GM23338 (cell line): ENCODE measurements around the gene NTNG2. TPM values are rescaled to one million over a fixed set of nuclear protein-coding genes. Genes with fewer than 3 reads are reported as not detected.

Source experiments
- ATAC-seq: fragments of 200-7000 bp; cut with Tn5 transposase; 3 replicates; pipeline ENCODE4 v1.9.1; 2020
- DNase-seq: peaks from one replicate; pipeline ENCODE4 v3.0.0-alpha.2; 2015; ENCODE audit warnings: low spot score
- H2AFZ ChIP-seq: fragments of 200-600 bp; sonication (generic); 2 replicates; pipeline ENCODE4 v1.8.0; 2016; ENCODE audit warnings: antibody characterized with exemption, mild to moderate bottlenecking, moderate library complexity
- H3F3A ChIP-seq: fragments of 200-600 bp; sonication (generic); replicated peaks from 2 replicates; pipeline ENCODE4 v1.8.0; 2017; ENCODE audit warnings: antibody characterized with exemption, mixed run types, low read depth
- H3K27ac ChIP-seq: fragments of 200-600 bp; sonication (generic); 2 replicates; pipeline ENCODE4 v1.6.1; 2016; ENCODE audit warnings: low read depth
- H3K27me3 ChIP-seq: fragments of 200-600 bp; sonication (generic); 2 replicates; pipeline ENCODE4 v1.8.0; 2016; ENCODE audit warnings: mild to moderate bottlenecking, mixed run types, moderate library complexity; ENCODE audit not compliant: insufficient read depth
- H3K36me3 ChIP-seq: fragments of 200-600 bp; sonication (generic); 2 replicates; pipeline ENCODE4 v1.8.0; 2016; ENCODE audit warnings: mild to moderate bottlenecking; ENCODE audit not compliant: insufficient read depth
- H3K4me1 ChIP-seq: fragments of 200-600 bp; sonication (generic); 2 replicates; pipeline ENCODE4 v1.8.0; 2016; ENCODE audit warnings: mild to moderate bottlenecking, moderate library complexity; ENCODE audit not compliant: insufficient read depth
- H3K4me2 ChIP-seq: fragments of 200-600 bp; sonication (generic); 2 replicates; pipeline ENCODE4 v1.7.1; 2017; ENCODE audit warnings: mixed run types
- H3K4me3 ChIP-seq: fragments of 200-600 bp; sonication (generic); 2 replicates; pipeline ENCODE4 v1.6.1; 2016; ENCODE audit warnings: mixed run types
- H3K79me2 ChIP-seq: fragments of 200-600 bp; sonication (generic); replicated peaks from 2 replicates; pipeline ENCODE4 v1.8.0; 2017; ENCODE audit warnings: mild to moderate bottlenecking; ENCODE audit not compliant: insufficient read depth
- H3K9me2 ChIP-seq: fragments of 200-600 bp; sonication (generic); 2 replicates; pipeline ENCODE4 v1.8.0; 2017; ENCODE audit not compliant: insufficient read depth
- H4K20me1 ChIP-seq: fragments of 200-600 bp; sonication (generic); replicated peaks from 2 replicates; pipeline ENCODE4 v1.8.0; 2017; ENCODE audit warnings: mild to moderate bottlenecking; ENCODE audit not compliant: insufficient read depth
- H3K27ac Mint-ChIP-seq: 2 replicates; pipeline ENCODE4 v1.8.0; 2020; ENCODE audit warnings: inconsistent platforms, mild to moderate bottlenecking, moderate library complexity, mixed read lengths
- H3K27me3 Mint-ChIP-seq: 3 replicates; pipeline ENCODE4 v1.8.0; 2022; ENCODE audit warnings: low read depth, mild to moderate bottlenecking, moderate library complexity, mixed read lengths, inconsistent platforms; ENCODE audit not compliant: insufficient read depth, poor library complexity
- H3K36me3 Mint-ChIP-seq: 3 replicates; pipeline ENCODE4 v1.8.0; 2021; ENCODE audit warnings: low read depth, mild to moderate bottlenecking, inconsistent platforms, moderate library complexity, mixed read lengths
- H3K4me1 Mint-ChIP-seq: 3 replicates; pipeline ENCODE4 v1.8.0; 2020; ENCODE audit warnings: mild to moderate bottlenecking, inconsistent platforms, mixed read lengths
- H3K4me3 Mint-ChIP-seq: 3 replicates; pipeline ENCODE4 v1.8.0; 2021; ENCODE audit warnings: moderate library complexity, mild to moderate bottlenecking, inconsistent platforms, mixed read lengths
- H3K9me3 Mint-ChIP-seq: 3 replicates; pipeline ENCODE4 v1.8.0; 2020; ENCODE audit warnings: moderate library complexity, mild to moderate bottlenecking, inconsistent platforms, mixed read lengths
- CREB1 ChIP-seq: fragments of 250-450 bp; sonication (Bioruptor Pico); IDR thresholded peaks from 2 replicates; pipeline ENCODE4 v1.5.0; 2020; ENCODE audit warnings: low read depth, mild to moderate bottlenecking, moderate library complexity
- ETS1 ChIP-seq: IDR thresholded peaks from 2 replicates; pipeline ENCODE4 v1.6.1; 2016; ENCODE audit warnings: antibody characterized with exemption
- EZH2 ChIP-seq: fragments of 200-600 bp; sonication (generic); IDR thresholded peaks from one replicate; pipeline ENCODE4 v1.8.0; 2017; ENCODE audit warnings: antibody characterized with exemption, mild to moderate bottlenecking, low read depth; ENCODE audit not compliant: unreplicated experiment
- JUNB ChIP-seq: IDR thresholded peaks from one replicate; pipeline ENCODE4 v1.6.1; 2016; ENCODE audit warnings: antibody characterized with exemption; ENCODE audit not compliant: unreplicated experiment
- NANOG ChIP-seq: IDR thresholded peaks from 2 replicates; pipeline ENCODE4 v1.6.1; 2016; ENCODE audit warnings: antibody characterized with exemption, borderline replicate concordance
- STAT1 ChIP-seq: IDR thresholded peaks from one replicate; pipeline ENCODE4 v1.6.1; 2016; ENCODE audit warnings: antibody characterized with exemption; ENCODE audit not compliant: unreplicated experiment
- ZNF114 ChIP-seq: fragments of 250-450 bp; sonication (Bioruptor Pico); IDR thresholded peaks from 2 replicates; pipeline ENCODE4 v1.5.0; 2020; ENCODE audit warnings: mild to moderate bottlenecking, moderate library complexity
- ZNF331 ChIP-seq: fragments of 250-450 bp; sonication (Bioruptor Pico); IDR thresholded peaks from 2 replicates; pipeline ENCODE4 v1.5.0; 2020; ENCODE audit warnings: low read depth, mild to moderate bottlenecking, moderate library complexity
- polyA plus RNA-seq: library from polyadenylated mRNA; unstranded; fragments of >200 nt; fragmentation: Nextera tagmentation; extraction: Ambion mirVana; gene quantifications from 2 replicates; pipeline ENCODE4 v1.2.1, GENCODE V29; 2016
- total RNA-seq: library from RNA; depleted of rRNA; stranded (reverse); fragments of >200 nt; shearing (Covaris generic); gene quantifications from 2 replicates; pipeline ENCODE4 v1.2.3, GENCODE V29; 2014
- TF ChIP-seq, protein P1 (sequence below), 2 experiments: fragments of 200-600 bp in 1 of 2; sonication (generic) in 1 of 2; conservative IDR thresholded peaks; 2 replicates each; pipeline versions ENCODE4 v1.5.1 to v1.6.1; 2016 to 2017; ENCODE audit warnings: antibody characterized with exemption in 2 of 2, low read depth in 2 of 2, mild to moderate bottlenecking in 2 of 2, moderate library complexity in 1 of 2
- TF ChIP-seq, protein P2 (sequence below): fragments of 250-450 bp; sonication (Bioruptor Pico); IDR thresholded peaks from 2 replicates; pipeline ENCODE4 v1.5.0; 2020; ENCODE audit warnings: mild to moderate bottlenecking, moderate library complexity

The NTNG2 gene
- total and polyA plus RNA-seq, 2 experiments from 2014 or later = 0.99 to 1.7 TPM

- H3K36me3 Mint-ChIP-seq = no peaks in the 10 kb centered on the region
- Histone ChIP-seq H3K79me2 (no peaks in the 10 kb centered on the region), H3K4me3 (no peak overlapping the region), H3K27ac (no peak overlapping the region), H3F3A (0 out of 2 replicates have a peak, but pooled peaks cover 5% of the 10 kb centered on the region), H2AFZ (no peak overlapping the region), H3K9me2 (no peaks in the 10 kb centered on the region), H3K36me3 (no peaks in the 10 kb centered on the region), H3K27me3 (no peaks in the 10 kb centered on the region), H4K20me1 (no peaks in the 10 kb centered on the region), H3K4me1 (peaks cover 11% of the 10 kb centered on the region), H3K4me2 (no peak overlapping the region)
- ATAC-seq (no peak), DNase-seq (no peak)
- peaks cover 23% of the 10 kb centered on the region for H3K27me3 Mint-ChIP-seq
- peaks cover 24% of the 10 kb centered on the region for H3K4me1 Mint-ChIP-seq
- no peak overlapping the region for H3K27ac Mint-ChIP-seq
- H3K9me3 Mint-ChIP-seq = no peaks in the 10 kb centered on the region
- H3K4me3 Mint-ChIP-seq = no peak overlapping the region
- TF ChIP-seq ETS1 = no peak
- no peak for TF ChIP-seq JUNB
- TF ChIP-seq NANOG = no peak
- TF ChIP-seq EZH2 = no peak
- TF ChIP-seq ZNF114 (CRISPR knock-in tag) = no peak
- no peak for TF ChIP-seq CREB1 (CRISPR knock-in tag)
- TF ChIP-seq, protein P1, sequence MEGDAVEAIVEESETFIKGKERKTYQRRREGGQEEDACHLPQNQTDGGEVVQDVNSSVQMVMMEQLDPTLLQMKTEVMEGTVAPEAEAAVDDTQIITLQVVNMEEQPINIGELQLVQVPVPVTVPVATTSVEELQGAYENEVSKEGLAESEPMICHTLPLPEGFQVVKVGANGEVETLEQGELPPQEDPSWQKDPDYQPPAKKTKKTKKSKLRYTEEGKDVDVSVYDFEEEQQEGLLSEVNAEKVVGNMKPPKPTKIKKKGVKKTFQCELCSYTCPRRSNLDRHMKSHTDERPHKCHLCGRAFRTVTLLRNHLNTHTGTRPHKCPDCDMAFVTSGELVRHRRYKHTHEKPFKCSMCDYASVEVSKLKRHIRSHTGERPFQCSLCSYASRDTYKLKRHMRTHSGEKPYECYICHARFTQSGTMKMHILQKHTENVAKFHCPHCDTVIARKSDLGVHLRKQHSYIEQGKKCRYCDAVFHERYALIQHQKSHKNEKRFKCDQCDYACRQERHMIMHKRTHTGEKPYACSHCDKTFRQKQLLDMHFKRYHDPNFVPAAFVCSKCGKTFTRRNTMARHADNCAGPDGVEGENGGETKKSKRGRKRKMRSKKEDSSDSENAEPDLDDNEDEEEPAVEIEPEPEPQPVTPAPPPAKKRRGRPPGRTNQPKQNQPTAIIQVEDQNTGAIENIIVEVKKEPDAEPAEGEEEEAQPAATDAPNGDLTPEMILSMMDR (conservative IDR thresholded peaks at IDR 0.05; ENCODE audit: low read depth in 2 of 2) = no peak
- TF ChIP-seq ZNF331 (CRISPR knock-in tag) = no peak
Observed at GRCh38 chr9:132151118-132151517, 10.7 kb upstream of the NTNG2 start.

DNA sequence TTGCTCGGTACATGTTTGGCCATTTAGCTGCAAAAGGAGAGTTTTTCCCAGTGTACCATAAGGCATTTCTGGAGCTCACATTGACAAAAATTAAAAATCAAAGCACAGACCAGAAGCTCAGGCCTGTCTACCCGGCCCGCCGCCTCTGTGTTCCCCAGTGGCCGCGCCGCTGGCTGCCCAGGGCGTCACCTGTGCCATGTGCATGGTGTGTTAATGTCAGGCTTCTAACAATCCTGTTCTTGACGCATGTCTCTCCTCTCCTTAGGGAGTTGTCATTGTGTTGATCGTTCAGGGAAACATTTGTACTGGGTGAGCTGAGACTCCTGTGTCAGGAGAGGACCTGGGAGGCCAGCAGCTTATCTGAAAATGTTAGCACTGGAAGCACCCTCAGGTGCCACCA, 9.6 kb upstream of the NTNG2 start:
- Histone ChIP-seq H4K20me1 (no peaks in the 10 kb centered on the region), H3K27me3 (no peaks in the 10 kb centered on the region), H3K27ac (no peak overlapping the region), H3K4me2 (no peak overlapping the region), H3K4me1 (peaks cover 11% of the 10 kb centered on the region), H3K79me2 (no peaks in the 10 kb centered on the region), H3F3A (0 out of 2 replicates have a peak, but pooled peaks cover 5% of the 10 kb centered on the region), H2AFZ (no peak overlapping the region), H3K4me3 (no peak overlapping the region), H3K36me3 (no peaks in the 10 kb centered on the region), H3K9me2 (no peaks in the 10 kb centered on the region)
- ATAC-seq (no peak), DNase-seq (no peak)
- TF ChIP-seq, protein P2, sequence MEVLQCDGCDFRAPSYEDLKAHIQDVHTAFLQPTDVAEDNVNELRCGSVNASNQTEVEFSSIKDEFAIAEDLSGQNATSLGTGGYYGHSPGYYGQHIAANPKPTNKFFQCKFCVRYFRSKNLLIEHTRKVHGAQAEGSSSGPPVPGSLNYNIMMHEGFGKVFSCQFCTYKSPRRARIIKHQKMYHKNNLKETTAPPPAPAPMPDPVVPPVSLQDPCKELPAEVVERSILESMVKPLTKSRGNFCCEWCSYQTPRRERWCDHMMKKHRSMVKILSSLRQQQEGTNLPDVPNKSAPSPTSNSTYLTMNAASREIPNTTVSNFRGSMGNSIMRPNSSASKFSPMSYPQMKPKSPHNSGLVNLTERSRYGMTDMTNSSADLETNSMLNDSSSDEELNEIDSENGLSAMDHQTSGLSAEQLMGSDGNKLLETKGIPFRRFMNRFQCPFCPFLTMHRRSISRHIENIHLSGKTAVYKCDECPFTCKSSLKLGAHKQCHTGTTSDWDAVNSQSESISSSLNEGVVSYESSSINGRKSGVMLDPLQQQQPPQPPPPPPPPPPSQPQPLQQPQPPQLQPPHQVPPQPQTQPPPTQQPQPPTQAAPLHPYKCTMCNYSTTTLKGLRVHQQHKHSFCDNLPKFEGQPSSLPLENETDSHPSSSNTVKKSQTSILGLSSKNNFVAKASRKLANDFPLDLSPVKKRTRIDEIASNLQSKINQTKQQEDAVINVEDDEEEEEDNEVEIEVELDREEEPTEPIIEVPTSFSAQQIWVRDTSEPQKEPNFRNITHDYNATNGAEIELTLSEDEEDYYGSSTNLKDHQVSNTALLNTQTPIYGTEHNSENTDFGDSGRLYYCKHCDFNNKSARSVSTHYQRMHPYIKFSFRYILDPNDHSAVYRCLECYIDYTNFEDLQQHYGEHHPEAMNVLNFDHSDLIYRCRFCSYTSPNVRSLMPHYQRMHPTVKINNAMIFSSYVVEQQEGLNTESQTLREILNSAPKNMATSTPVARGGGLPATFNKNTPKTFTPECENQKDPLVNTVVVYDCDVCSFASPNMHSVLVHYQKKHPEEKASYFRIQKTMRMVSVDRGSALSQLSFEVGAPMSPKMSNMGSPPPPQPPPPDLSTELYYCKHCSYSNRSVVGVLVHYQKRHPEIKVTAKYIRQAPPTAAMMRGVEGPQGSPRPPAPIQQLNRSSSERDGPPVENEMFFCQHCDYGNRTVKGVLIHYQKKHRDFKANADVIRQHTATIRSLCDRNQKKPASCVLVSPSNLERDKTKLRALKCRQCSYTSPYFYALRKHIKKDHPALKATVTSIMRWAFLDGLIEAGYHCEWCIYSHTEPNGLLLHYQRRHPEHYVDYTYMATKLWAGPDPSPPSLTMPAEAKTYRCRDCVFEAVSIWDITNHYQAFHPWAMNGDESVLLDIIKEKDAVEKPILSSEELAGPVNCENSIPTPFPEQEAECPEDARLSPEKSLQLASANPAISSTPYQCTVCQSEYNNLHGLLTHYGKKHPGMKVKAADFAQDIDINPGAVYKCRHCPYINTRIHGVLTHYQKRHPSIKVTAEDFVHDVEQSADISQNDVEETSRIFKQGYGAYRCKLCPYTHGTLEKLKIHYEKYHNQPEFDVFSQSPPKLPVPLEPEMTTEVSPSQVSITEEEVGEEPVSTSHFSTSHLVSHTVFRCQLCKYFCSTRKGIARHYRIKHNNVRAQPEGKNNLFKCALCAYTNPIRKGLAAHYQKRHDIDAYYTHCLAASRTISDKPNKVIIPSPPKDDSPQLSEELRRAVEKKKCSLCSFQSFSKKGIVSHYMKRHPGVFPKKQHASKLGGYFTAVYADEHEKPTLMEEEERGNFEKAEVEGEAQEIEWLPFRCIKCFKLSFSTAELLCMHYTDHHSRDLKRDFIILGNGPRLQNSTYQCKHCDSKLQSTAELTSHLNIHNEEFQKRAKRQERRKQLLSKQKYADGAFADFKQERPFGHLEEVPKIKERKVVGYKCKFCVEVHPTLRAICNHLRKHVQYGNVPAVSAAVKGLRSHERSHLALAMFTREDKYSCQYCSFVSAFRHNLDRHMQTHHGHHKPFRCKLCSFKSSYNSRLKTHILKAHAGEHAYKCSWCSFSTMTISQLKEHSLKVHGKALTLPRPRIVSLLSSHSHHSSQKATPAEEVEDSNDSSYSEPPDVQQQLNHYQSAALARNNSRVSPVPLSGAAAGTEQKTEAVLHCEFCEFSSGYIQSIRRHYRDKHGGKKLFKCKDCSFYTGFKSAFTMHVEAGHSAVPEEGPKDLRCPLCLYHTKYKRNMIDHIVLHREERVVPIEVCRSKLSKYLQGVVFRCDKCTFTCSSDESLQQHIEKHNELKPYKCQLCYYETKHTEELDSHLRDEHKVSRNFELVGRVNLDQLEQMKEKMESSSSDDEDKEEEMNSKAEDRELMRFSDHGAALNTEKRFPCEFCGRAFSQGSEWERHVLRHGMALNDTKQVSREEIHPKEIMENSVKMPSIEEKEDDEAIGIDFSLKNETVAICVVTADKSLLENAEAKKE (CRISPR knock-in tag) = no peak
- TF ChIP-seq CREB1 (CRISPR knock-in tag) (no peak), ETS1 (no peak), STAT1 (no peak), NANOG (no peak), ZNF114 (CRISPR knock-in tag) (no peak), ZNF331 (CRISPR knock-in tag) (no peak)
- peaks cover 24% of the 10 kb centered on the region for H3K4me1 Mint-ChIP-seq
- H3K36me3 Mint-ChIP-seq = no peaks in the 10 kb centered on the region
- no peak overlapping the region for H3K27ac Mint-ChIP-seq
- H3K27me3 Mint-ChIP-seq = peaks cover 26% of the 10 kb centered on the region
- no peaks in the 10 kb centered on the region for H3K9me3 Mint-ChIP-seq
- no peak overlapping the region for H3K4me3 Mint-ChIP-seq
